Lower leg skin (tissue), 3 donors: ENCODE measurements around the gene HIF3A.

Experiments used
- CTCF ChIP-seq, 3 donors: fragments of 450-650 bp; IDR thresholded peaks; one replicate each; pipeline ENCODE4 v1.5.1; 2016; ENCODE audit warnings: antibody characterized with exemption in 3 of 3, mild to moderate bottlenecking in 3 of 3, moderate library complexity in 2 of 3
- POLR2A ChIP-seq, 2 donors: fragments of 450-650 bp; IDR thresholded peaks; one replicate each; pipeline ENCODE4 v1.6.1; 2016 to 2017; ENCODE audit warnings: antibody characterized with exemption in 2 of 2, mild to moderate bottlenecking in 1 of 2, moderate library complexity in 1 of 2

GRCh38 chr19:46364359-46364758 is 67.5 kb downstream of the HIF3A start:
- TF ChIP-seq CTCF (IDR thresholded peaks at IDR 0.05) (no peak), POLR2A (IDR thresholded peaks at IDR 0.05) (no peak)
